GM19025 (cell line): ENCODE results near the gene PLCH2.
"Not testable (repeated sequence)": the region's sequence is repeated elsewhere in the genome, so short reads cannot be mapped to it uniquely, and the experiment has no call there.

ENCODE experiments used
- ATAC-seq: cut with Tn5 transposase; IDR thresholded peaks from one replicate; pipeline ENCODE4 v1.9.1; 2021; ENCODE audit warnings: mild to moderate bottlenecking, low read depth, moderate library complexity; ENCODE audit not compliant: unreplicated experiment

PLCH2 gene

GRCh38 chr1:2439369-2439768, 36.7 kb upstream of the PLCH2 start:
- ATAC-seq = no peak

GRCh38 chr1:2440346-2440745, 35.7 kb upstream of the PLCH2 start:
- ATAC-seq = not testable (repeated sequence)

DNA sequence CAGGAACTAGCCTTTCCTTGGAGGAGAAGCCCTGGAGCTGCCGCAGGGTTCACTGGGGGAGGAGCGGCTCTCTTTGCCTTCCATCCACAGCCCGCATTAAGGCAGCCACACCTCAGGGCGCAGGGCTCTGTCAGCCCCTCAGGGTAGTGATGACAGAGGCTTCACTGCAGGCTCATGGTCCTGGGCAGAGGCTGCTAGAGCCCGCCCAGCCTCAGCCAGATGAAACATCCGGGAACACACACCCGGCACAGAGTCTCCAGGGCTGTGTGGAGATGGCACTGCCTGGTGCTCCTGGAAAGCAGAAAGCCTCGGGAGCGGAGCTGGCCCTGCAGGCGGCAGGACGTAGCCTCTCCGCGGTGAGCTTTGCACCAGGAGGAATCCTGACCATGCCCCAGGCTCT, 34.3 kb upstream of the PLCH2 start:
- no peak for ATAC-seq

DNA sequence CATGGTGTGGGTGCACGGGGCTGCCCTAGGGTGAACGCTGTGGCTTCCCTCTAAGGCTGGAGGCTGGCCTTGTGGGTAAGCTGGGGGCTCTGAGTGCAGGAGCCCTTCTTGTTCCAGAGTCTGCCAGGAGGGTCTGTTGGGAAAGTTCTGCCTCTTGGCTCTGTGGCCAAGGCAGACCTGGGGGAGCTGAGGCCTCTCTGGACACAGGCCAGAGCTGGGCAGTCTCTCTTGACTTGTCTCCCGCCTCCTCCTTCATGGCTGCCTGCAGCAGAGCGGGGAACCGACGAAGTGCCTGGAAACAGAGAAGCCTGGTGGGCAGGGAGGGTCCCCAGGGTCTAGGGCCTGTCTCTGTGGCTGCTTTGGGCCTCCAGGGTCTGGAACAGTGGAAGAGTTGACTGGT, 33.4 kb upstream of the PLCH2 start:
- ATAC-seq = no peak

DNA sequence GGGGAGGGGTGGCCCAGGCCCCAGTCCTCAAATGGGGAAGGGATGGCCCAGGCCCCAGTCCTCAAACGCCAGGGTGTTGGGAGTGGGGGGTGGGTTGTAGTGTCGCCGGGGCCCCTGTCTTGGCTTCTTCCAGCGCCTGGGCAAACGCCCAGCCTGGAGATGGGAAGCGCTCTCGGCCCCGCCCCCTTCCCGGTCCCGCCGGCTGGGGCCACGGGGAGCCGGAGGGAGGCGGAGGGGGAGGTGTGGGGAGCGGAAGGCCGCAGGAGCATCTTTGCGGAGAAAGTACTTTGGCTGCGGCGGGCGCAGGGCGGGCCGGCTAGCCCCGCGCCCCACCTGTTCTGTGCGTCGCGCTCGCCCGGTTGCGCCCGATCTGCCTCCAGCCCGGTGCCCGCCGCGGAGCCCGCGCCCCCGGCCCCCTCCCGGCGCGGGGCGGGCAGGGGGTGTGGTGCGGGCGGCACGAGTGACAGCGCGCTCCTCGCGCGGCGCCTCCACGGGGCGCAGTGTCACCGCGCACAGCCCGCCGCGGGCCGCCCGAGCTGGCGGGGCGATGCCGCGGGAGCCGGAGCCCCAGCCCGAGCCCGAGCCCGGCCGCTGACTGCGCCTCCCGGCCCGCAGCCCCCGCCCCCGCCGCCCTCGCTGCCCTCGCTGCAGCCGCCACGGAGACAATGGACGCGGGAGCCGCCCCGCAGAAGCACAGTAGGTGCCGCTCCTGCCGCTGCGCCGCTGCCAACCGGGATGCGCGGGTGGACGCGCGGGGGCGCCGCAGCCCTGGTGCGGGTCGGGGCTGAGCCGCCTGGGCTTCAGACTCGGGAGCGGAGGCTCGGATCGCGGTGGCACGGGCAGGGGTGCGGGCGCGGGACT, 32.6 kb upstream of the PLCH2 start:
- ATAC-seq = no peak

DNA sequence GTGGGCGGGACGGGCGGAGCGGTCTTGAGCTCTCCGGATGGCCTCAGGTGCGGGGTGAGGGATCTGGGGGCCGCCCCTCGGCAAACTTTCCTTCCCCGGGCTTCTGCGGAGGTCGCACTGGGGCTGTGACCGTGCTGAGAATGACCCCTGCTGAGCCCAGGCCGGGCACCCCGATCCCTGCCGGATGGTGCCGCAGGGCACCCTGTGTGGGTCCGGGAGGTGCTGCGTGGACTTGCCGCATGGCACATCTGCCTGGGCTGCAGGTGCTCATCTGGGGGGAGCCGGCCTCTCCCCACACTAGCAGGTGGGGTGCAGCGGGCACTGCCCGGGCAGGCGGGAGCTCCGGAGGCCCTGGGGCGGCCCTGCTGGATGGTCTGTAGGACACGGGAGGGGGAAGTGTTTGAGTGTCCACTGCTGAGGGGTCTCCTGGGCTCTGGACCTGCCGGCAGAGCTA, 31.9 kb upstream of the PLCH2 start:
- no peak for ATAC-seq

- ATAC-seq = no peak
Observed at GRCh38 chr1:2445162-2445822, 30.8 kb upstream of the PLCH2 start.

DNA sequence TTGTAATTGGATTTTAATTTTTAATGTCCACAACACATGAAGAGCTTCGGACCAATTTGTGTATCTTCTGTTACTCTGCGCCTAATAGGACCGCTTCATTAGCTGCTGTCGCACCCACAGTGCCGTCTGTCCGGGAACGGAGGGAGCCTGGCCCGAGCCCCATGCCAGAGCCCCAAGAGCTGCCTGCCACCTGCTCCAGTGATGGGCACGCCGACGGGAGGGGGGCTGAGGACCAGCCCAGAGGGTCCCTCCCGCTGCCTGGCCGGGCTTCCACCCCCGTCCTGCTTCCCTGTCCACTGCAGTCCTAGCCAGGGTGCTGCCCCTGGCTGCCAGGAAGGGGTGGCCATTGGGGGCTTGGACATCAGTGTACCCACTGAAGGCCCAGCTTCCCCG, 30.3 kb upstream of the PLCH2 start:
- ATAC-seq = no peak

GRCh38 chr1:2446394-2446793, 29.7 kb upstream of the PLCH2 start:
- no peak for ATAC-seq

DNA sequence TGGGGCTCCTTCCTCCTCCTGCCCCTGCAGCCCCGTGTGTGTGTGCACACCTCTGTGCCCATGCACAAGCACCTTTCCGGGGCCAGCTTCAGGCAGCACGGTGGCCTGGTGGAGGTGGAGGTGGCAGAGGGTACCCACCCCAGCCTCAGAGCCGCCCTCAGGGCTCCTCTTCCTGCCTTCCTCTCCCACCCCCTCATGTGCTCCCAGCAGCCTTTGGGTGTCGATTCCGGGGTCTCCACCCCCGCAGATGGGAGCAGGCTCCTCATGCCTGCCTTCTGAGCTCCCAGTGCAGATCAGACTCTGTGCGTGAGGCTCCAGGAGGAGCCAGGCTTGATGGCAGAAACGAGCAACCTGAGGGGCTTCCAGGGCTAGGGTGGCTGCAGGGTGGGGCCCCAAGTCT, 29.2 kb upstream of the PLCH2 start:
- no peak for ATAC-seq

DNA sequence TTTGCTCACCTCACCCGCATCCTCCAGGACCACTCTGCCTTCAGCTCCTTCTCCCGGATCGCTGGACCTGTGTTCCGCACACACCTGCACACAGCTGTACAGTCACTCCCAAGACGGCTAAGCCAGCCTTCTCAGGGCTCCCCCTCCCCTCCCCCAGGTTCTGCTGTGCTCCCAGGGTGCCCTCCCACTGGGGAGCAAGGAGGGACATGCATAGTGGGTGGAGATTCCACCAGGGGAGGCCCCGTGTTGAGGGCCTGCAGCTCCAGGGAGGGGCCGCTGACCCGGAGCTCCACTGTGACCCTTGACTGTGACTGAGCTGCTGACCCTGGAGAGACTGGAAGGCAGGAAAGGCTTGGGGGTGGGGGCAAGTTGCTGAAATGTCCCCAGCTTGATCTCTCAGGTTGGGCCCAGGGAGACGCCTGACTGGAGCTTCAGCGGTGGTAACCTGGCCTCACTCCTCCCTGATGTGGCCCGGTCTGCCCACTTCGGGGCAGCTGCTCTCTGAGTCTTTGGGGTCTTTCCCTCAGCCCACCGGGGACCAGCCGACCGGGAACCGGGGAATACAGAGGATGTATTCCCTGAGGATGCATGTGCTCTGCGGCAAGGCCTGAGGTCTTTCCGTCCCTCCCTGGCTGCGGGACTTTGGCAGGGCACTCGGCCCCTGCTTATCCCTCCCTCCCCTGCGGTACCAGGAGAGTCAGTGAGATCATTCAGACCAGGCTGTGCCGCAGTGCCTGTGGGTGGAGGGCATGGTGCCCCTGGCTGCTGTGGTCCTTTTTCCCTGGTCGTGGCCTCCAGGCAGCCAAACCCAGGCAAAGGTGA, 28.6 kb upstream of the PLCH2 start:
- no peak for ATAC-seq

DNA sequence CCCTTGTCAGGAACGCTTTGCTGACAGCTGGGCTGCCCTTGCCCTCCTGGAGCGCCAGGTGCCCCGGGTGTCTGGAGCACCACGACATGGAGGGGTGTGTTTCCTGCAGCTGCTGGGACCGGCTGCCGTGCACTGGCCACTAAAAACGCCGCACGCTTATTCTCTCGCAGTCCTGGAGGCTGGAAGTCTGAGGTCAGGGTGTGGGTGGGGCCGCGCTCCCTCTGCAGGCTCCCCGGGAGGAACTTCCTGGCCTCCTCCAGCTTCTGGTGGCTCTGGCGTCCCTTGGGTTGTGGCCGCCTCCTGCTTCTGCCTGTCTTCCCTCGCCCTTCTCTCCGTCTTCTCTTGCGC, 28.0 kb upstream of the PLCH2 start:
- no peak for ATAC-seq

- ATAC-seq = no peak
Observed at GRCh38 chr1:2449636-2450454, 26.2 kb upstream of the PLCH2 start.

DNA sequence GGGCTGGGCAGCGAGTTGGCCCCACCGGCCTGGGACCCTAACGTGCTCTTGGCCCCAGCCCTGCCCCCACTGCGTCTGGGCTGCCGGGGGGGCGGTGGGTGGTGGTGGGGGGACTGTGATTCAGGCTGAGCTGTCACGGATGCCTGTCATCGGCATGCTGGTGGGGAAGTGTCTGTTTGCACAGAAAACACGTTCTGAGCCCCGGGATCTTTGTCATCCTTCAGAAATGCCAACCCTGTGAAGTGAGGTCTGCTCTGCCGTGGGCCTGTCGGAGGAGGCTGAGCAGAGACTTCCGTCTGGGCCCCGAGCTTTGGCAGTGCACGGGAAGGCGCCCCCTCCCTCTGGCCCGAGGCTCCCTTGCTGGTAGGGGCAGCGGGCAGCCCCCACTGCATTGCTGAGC, 24.3 kb upstream of the PLCH2 start:
- no peak for ATAC-seq

- no peak for ATAC-seq
Observed at GRCh38 chr1:2452201-2452931, 23.7 kb upstream of the PLCH2 start.

GRCh38 chr1:2452932-2453315, 23.2 kb upstream of the PLCH2 start:
- no peak for ATAC-seq

DNA sequence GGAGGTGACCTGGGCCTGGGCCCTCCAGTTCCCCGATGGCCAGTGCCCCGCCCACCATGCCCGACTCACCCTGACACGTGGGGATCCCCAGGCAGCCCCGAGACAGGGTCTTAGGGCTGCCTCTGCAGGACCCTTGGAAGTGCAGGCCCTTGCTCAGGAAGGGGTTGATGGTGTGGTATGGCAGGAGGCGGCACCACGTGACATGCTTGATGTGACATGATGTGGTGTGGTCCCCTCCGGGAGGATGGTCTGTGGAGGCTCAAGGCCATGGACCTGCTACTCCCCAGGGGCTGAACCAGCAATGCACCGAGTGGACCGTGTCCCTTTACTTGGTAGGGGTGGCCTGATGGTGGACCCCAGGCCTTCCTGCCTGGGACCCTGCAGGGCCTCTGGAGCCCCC, 21.9 kb upstream of the PLCH2 start:
- no peak for ATAC-seq

DNA sequence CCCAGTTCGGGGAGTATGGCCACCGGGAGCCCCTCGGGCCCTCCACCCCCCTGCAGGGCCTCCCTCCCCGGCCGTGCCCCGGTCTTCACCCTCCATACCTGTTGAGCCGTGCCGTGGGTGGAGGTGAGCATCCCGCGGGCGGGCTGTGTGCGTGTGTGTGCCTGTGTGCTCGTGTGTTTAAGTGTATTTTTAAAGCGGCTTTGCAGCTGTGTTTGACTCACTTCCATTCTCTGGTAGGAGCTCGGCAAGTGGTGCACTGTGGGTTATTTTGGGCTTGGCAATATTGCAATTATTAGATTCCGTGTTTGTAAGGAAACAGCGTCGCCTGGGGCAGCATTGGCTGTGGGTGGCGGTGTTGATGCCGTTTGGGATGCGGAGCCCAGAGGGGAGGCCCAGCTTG, 20.3 kb upstream of the PLCH2 start:
- ATAC-seq = no peak

DNA sequence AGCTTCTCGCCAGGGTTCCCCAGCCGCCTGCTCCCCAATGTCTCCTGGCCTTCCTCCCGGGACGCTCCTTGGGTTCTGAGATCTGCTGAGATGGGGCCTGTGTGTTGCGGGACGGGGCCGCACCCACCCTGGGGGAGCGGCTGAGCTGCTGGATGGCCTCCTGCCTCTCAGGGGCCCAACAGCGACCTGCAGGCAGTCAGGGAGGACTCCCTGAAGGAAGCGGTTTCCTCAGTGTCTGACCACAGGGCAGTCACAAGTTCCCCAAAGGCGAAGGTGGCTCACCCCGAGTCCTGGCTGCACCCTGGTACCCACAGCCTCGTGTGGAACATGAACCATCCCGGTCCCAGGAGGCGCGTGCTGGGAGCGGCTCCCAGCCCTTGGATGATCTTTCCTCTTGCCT, 18.6 kb upstream of the PLCH2 start:
- no peak for ATAC-seq

GRCh38 chr1:2458687-2459086, 17.4 kb upstream of the PLCH2 start:
- no peak for ATAC-seq
